ENCODE measurements around the gene PCDHGA10.

Gene PCDHGA10

DNA sequence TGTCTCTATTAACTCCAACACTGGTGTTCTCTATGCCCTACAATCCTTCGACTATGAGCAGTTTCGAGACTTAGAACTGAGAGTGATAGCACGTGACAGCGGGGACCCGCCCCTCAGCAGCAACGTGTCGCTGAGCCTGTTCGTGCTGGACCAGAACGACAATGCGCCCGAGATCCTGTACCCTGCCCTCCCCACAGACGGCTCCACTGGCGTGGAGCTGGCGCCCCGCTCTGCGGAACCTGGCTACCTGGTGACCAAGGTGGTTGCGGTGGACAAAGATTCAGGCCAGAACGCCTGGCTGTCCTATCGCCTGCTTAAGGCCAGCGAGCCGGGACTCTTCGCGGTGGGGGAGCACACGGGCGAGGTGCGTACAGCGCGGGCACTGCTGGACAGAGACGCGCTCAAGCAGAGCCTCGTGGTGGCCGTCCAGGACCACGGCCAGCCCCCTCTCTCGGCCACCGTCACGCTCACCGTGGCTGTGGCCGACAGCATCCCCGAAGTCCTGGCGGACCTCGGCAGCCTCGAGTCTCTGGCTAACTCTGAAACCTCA lies 10.0 kb downstream of the PCDHGA10 start:
- no peak for TF ChIP-seq FOXP2 (optimal IDR thresholded peaks at IDR 0.05; ENCODE audit: borderline replicate concordance, extremely low read depth, extremely low read length, insufficient read depth)
- no peak for TF ChIP-seq POLR2AphosphoS5 (IDR thresholded peaks at IDR 0.05; ENCODE audit: low read depth, low read length)
- TF ChIP-seq TAF1 (IDR thresholded peaks at IDR 0.05; ENCODE audit: borderline replicate concordance, insufficient read depth, low read length), result no peak
- no peak for TF ChIP-seq SIN3A (IDR thresholded peaks at IDR 0.05; ENCODE audit: borderline replicate concordance, insufficient read depth, low read length)
- TF ChIP-seq, protein P1, sequence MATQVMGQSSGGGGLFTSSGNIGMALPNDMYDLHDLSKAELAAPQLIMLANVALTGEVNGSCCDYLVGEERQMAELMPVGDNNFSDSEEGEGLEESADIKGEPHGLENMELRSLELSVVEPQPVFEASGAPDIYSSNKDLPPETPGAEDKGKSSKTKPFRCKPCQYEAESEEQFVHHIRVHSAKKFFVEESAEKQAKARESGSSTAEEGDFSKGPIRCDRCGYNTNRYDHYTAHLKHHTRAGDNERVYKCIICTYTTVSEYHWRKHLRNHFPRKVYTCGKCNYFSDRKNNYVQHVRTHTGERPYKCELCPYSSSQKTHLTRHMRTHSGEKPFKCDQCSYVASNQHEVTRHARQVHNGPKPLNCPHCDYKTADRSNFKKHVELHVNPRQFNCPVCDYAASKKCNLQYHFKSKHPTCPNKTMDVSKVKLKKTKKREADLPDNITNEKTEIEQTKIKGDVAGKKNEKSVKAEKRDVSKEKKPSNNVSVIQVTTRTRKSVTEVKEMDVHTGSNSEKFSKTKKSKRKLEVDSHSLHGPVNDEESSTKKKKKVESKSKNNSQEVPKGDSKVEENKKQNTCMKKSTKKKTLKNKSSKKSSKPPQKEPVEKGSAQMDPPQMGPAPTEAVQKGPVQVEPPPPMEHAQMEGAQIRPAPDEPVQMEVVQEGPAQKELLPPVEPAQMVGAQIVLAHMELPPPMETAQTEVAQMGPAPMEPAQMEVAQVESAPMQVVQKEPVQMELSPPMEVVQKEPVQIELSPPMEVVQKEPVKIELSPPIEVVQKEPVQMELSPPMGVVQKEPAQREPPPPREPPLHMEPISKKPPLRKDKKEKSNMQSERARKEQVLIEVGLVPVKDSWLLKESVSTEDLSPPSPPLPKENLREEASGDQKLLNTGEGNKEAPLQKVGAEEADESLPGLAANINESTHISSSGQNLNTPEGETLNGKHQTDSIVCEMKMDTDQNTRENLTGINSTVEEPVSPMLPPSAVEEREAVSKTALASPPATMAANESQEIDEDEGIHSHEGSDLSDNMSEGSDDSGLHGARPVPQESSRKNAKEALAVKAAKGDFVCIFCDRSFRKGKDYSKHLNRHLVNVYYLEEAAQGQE (IDR thresholded peaks at IDR 0.05; ENCODE audit: insufficient read depth in 1 of 2, low read depth in 2 of 2, low read length in 2 of 2), result no peak

DNA sequence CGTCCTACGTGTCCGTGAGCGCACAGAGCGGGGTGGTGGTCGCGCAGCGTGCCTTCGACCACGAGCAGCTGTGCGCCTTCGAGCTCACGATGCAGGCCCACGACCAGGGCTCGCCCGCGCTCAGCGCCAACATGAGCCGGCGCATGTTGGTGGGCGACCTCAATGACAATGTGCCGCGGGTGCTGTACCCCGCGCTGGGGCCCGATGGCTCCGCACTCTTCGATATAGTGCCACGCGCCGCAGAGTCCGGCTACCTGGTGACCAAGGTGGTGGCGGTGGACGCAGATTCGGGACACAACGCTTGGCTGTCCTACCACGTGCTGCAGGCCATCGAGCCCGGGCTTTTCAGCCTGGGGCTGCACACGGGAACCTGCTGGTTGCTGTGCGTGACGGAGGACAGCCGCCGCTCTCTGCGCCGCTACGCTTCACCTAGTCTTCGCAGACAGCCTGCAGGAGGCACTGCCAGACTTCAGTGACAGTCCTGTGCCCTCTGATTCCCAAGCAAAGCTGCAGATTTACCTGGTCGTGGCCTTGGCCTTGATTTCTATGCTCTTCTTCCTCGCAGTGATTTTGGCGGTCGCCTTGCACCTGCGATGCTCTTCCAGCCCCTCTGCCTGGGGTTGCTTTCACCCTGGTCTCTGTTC lies 15.1 kb downstream of the PCDHGA10 start:
- no peak for TF ChIP-seq FOXP2 (optimal IDR thresholded peaks at IDR 0.05; ENCODE audit: borderline replicate concordance, extremely low read depth, extremely low read length, insufficient read depth)
- no peak for TF ChIP-seq POLR2AphosphoS5 (IDR thresholded peaks at IDR 0.05; ENCODE audit: low read depth, low read length)
- no peak for TF ChIP-seq TAF1 (IDR thresholded peaks at IDR 0.05; ENCODE audit: borderline replicate concordance, insufficient read depth, low read length)
- no peak for TF ChIP-seq SIN3A (IDR thresholded peaks at IDR 0.05; ENCODE audit: borderline replicate concordance, insufficient read depth, low read length)
- TF ChIP-seq, protein P1 (IDR thresholded peaks at IDR 0.05; ENCODE audit: insufficient read depth in 1 of 2, low read depth in 2 of 2, low read length in 2 of 2), result no peak

DNA sequence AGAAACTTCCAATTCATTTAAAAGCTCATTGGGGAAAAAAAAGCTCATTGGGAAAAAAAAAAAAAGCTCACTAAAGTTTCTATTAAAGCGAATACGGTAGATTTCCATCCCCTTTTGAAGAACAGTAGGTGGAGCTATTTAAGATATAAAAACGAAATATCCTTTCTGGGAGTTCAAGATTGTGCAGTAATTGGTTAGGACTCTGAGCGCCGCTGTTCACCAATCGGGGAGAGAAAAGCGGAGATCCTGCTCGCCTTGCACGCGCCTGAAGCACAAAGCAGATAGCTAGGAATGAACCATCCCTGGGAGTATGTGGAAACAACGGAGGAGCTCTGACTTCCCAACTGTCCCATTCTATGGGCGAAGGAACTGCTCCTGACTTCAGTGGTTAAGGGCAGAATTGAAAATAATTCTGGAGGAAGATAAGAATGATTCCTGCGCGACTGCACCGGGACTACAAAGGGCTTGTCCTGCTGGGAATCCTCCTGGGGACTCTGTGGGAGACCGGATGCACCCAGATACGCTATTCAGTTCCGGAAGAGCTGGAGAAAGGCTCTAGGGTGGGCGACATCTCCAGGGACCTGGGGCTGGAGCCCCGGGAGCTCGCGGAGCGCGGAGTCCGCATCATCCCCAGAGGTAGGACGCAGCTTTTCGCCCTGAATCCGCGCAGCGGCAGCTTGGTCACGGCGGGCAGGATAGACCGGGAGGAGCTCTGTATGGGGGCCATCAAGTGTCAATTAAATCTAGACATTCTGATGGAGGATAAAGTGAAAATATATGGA lies 17.7 kb downstream of the PCDHGA10 start, which contains the start of gene PCDHGA12:
PCDHGA12 (plus strand) TSS at position 176 of the 782 bp plus-strand sequence; CDS start at position 429, 253 bp downstream.
- no peak for TF ChIP-seq SIN3A (IDR thresholded peaks at IDR 0.05; ENCODE audit: borderline replicate concordance, insufficient read depth, low read length)
- TF ChIP-seq POLR2AphosphoS5 (IDR thresholded peaks at IDR 0.05; ENCODE audit: low read depth, low read length), result no peak
- TF ChIP-seq TAF1 (IDR thresholded peaks at IDR 0.05; ENCODE audit: borderline replicate concordance, insufficient read depth, low read length), result no peak
- TF ChIP-seq, protein P1 (IDR thresholded peaks at IDR 0.05; ENCODE audit: insufficient read depth in 1 of 2, low read depth in 2 of 2, low read length in 2 of 2), result no peak
- no peak for TF ChIP-seq FOXP2 (optimal IDR thresholded peaks at IDR 0.05; ENCODE audit: borderline replicate concordance, extremely low read depth, extremely low read length, insufficient read depth)

- no peak for TF ChIP-seq FOXP2 (optimal IDR thresholded peaks at IDR 0.05; ENCODE audit: borderline replicate concordance, extremely low read depth, extremely low read length, insufficient read depth)
- TF ChIP-seq, protein P1 (IDR thresholded peaks at IDR 0.05; ENCODE audit: insufficient read depth in 1 of 2, low read depth in 2 of 2, low read length in 2 of 2), result no peak
- TF ChIP-seq SIN3A (IDR thresholded peaks at IDR 0.05; ENCODE audit: borderline replicate concordance, insufficient read depth, low read length), result no peak
- no peak for TF ChIP-seq POLR2AphosphoS5 (IDR thresholded peaks at IDR 0.05; ENCODE audit: low read depth, low read length)
- no peak for TF ChIP-seq TAF1 (IDR thresholded peaks at IDR 0.05; ENCODE audit: borderline replicate concordance, insufficient read depth, low read length)
Observed at GRCh38 chr5:141431286-141431685, 18.5 kb downstream of the PCDHGA10 start.

Measured in PFSK-1 (cell line).